Stimulated activated naive CD8-positive, alpha-beta T cell treated with anti-CD3 and anti-CD28 coated beads, Interleukin-15, amount 100 ng/mL, for 72 hours (primary cell): ENCODE data around the gene THSD4.

Source experiments
- ATAC-seq: fragments of 150-1000 bp; cut with Tn5 transposase; 2 replicates; pipeline ENCODE4 v1.10.0; 2021; ENCODE audit warnings: mild to moderate bottlenecking, moderate library complexity
- DNase-seq, 2 donors: peaks; one replicate each; pipeline ENCODE4 v3.0.0; 2021 to 2022
- H3K27ac Mint-ChIP-seq, 2 donors: one replicate each; pipeline ENCODE4 v1.8.0; 2022; ENCODE audit warnings: mild to moderate bottlenecking in 2 of 2, mixed read lengths in 2 of 2, moderate library complexity in 2 of 2
- H3K27me3 Mint-ChIP-seq: one replicate; pipeline ENCODE4 v1.8.0; 2022; ENCODE audit warnings: mixed read lengths
- H3K4me1 Mint-ChIP-seq: one replicate; pipeline ENCODE4 v1.8.0; 2022; ENCODE audit warnings: mild to moderate bottlenecking, mixed read lengths
- H3K4me3 Mint-ChIP-seq, 2 donors: one replicate each; pipeline ENCODE4 v1.8.0; 2022; ENCODE audit warnings: mild to moderate bottlenecking in 2 of 2, mixed read lengths in 2 of 2, moderate library complexity in 1 of 2
- H3K9me3 Mint-ChIP-seq, 2 donors: one replicate each; pipeline ENCODE4 v1.8.0; 2022; ENCODE audit warnings: mixed read lengths in 2 of 2

The THSD4 gene

GRCh38 chr15:71736286-71736947 is 621.1 kb downstream of the THSD4 start:
- Mint-ChIP-seq H3K4me1 (no peaks in the 10 kb centered on the region), H3K27me3 (peaks cover 7% of the 10 kb centered on the region), H3K4me3 (no peak overlapping the region), H3K9me3 (no peaks in the 10 kb centered on the region), H3K27ac (no peak overlapping the region)
- no peak for DNase-seq
- ATAC-seq = no peak

DNA sequence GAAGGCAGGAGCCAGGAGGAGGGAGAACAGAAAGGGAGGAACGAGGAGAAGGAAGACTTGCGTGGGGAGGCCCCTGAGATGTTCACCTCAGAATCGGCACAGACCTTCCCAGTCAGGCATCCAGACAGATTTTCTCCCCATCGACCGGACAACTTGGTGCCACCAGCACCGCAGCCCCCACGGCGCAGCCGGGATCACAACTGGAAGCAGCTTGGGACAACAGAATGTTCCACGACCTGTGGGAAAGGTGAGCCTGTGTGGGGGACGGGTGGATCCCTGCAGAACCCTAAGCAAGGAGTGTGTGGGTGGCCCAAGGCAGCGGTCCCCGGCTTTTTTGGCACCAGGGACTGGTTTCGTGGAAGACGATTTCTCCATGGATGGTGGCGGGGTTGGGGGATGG is 622.5 kb downstream of the THSD4 start:
- Mint-ChIP-seq H3K4me1 (no peaks in the 10 kb centered on the region), H3K27ac (peak overlapping the region in 1 of 2 donors; percentile 3), H3K27me3 (peaks cover 10% of the 10 kb centered on the region), H3K4me3 (no peak overlapping the region), H3K9me3 (no peaks in the 10 kb centered on the region)
- ATAC-seq = no peak
- no peak for DNase-seq

DNA sequence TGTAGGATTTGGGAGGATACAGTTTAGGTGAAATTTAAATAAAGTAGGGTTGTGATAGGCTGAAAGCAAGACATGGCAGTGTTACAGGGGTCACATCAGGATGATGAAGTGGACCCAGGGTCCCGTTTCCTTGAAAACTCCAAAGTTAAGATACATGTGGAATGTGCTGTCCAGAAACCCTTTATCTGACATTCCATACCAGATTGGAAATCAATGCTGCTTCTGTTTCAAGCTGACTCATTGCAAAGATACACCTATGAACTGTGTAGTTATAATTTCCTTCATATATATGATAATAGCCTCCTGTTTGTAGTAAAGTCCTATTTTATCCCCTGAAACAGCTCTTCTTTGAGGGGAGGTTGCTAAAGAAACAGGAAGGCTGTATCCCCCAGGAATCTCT is 624.1 kb downstream of the THSD4 start:
- no peaks in the 10 kb centered on the region for H3K4me1 Mint-ChIP-seq
- ATAC-seq = no peak

DNA sequence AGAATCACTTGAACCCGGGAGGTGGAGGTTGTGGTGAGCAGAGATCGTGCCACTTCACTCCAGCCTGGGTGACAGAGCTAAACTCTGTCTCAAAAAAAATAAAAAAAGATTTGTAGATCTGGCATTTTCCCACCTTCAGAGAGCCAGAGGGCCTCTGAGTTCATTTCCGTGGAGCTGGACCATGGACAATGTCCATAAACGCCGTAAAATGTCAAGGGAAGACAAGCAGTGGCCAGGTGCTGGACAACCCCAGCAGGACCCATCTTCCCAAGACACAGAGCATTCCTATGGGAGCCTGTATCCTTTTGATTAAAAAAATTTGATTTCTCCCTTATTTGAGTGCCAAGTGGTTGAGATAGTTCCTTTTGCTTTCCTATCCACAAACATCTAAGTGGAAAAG is 627.7 kb downstream of the THSD4 start:
- ATAC-seq (no peak), DNase-seq (no peak)
- Mint-ChIP-seq H3K9me3 (no peaks in the 10 kb centered on the region), H3K4me1 (no peaks in the 10 kb centered on the region), H3K27ac (no peak overlapping the region), H3K4me3 (no peak overlapping the region), H3K27me3 (peaks cover 33% of the 10 kb centered on the region)

More for the DNA sequence above, 624.1 kb downstream of the THSD4 start:
- no peaks in the 10 kb centered on the region for H3K9me3 Mint-ChIP-seq
- H3K4me3 Mint-ChIP-seq = no peak overlapping the region
- H3K27me3 Mint-ChIP-seq = peaks cover 13% of the 10 kb centered on the region
- DNase-seq = no peak
- H3K27ac Mint-ChIP-seq = no peak overlapping the region

GRCh38 chr15:71743861-71744382 is 628.7 kb downstream of the THSD4 start:
- DNase-seq = peak; percentile 17 to 25
- Mint-ChIP-seq H3K27me3 (peaks cover 33% of the 10 kb centered on the region), H3K4me3 (no peak overlapping the region), H3K4me1 (no peaks in the 10 kb centered on the region), H3K9me3 (no peaks in the 10 kb centered on the region), H3K27ac (no peak overlapping the region)
- ATAC-seq = no peak

DNA sequence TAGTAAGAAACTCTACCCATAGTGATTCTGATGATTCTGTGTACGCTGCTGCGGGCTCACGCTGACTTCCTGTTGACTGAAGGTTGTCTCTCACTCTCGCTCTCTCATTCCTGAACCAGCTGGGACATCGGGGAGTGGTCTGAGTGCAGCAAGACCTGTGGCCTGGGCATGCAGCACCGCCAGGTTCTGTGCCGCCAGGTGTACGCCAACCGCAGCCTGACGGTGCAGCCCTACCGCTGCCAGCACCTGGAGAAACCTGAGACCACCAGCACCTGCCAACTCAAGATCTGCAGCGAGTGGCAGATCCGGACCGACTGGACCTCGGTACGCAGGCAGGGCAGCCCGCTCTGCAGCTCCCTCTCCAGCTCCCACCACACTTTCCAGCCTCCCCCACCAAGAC is 631.4 kb downstream of the THSD4 start:
- Mint-ChIP-seq H3K4me3 (no peak overlapping the region), H3K27ac (no peak overlapping the region), H3K9me3 (no peaks in the 10 kb centered on the region), H3K4me1 (no peaks in the 10 kb centered on the region), H3K27me3 (peaks cover 41% of the 10 kb centered on the region)
- DNase-seq (no peak), ATAC-seq (no peak)

DNA sequence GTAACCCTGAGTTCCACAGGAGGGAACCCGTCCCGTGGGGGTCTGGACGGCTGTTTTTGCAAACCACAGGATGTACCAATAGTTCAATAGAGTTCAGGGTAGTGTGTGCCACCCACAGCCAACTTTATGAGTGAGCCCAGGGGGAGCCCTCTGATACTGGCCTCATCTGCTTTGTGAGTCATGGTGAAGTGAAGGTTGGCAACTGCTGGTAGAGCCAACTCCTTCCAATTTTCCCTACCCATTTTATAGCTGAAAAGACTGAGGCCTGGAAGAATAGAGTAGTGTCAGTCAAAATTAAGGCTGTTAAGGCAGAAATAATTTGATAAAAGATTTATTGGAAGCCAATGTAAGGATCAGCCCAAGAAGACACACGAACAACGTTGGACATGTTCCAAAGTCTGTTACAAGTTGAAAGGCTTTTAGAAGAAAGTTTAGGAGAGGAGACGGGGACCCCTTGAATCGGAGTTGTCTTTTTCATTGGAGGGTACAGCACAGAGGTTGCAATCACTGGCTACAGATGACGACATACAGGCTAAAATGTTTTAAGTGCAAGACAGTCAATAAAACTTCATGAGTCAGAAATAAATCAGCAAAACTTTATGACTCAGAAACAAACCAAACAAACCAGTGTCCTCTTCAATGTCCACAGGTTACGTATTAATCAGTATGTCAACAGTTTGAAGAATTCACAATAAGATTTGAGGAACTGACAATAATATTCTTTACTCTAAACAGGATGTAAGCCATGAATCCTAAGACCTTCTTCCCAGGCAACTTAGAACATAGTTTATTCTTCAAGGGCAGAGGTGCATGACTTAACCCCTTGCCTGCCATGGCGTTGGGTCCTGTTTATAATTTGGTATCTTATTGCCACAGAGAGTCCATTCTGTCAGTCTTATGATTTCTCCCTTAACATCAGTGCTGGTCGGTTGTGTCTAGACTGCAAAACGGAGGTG is 632.1 kb downstream of the THSD4 start:
- ATAC-seq (no peak), DNase-seq (no peak)
- Mint-ChIP-seq H3K9me3 (no peaks in the 10 kb centered on the region), H3K4me3 (no peak overlapping the region), H3K27ac (no peak overlapping the region), H3K4me1 (no peaks in the 10 kb centered on the region), H3K27me3 (peaks cover 34% of the 10 kb centered on the region)

DNA sequence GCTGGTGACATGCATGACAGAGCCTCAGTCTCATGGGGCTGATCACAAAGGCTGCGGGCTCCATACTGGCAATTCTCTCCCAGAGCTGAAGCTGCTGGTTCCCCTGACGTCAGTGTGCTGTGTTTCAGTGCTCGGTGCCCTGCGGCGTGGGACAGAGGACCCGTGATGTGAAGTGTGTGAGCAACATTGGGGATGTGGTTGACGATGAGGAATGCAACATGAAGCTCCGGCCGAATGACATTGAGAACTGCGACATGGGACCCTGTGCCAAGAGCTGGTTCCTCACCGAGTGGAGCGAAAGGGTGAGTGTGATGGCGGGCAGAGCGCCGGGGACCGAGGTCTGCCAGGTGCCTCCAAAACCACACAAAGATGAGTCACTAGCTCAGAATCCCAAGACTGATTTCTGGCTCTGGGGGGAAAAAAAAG is 633.0 kb downstream of the THSD4 start:
- no peaks in the 10 kb centered on the region for H3K9me3 Mint-ChIP-seq
- H3K27ac Mint-ChIP-seq = no peak overlapping the region

DNA sequence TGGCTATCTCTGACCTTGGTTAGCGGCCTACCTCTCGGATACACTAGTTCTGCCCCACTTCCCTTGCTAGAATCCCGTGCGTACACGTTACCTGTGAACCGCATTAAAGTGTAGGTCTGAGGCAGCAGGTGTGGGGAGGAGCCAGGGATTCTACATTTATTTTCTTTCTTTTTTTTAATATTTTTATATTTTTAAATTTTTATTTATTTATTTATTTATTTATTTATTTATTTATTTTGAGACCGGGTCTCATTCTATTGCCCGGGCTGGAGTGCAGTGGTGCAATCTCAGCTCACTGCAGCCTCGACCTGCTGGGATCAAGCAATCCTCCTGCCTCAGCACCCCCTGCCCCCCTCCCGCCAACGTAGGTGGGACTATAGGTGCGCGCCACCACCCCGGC is 634.2 kb downstream of the THSD4 start:
- no peaks in the 10 kb centered on the region for H3K4me1 Mint-ChIP-seq
- ATAC-seq (no peak), DNase-seq (no peak)
- H3K4me3 Mint-ChIP-seq = no peak overlapping the region
- no peaks in the 10 kb centered on the region for H3K9me3 Mint-ChIP-seq
- peaks cover 26% of the 10 kb centered on the region for H3K27me3 Mint-ChIP-seq
- H3K27ac Mint-ChIP-seq = peak overlapping the region in 1 of 2 donors; percentile 63

More for the DNA sequence above, 633.0 kb downstream of the THSD4 start:
- no peak for ATAC-seq
- Mint-ChIP-seq H3K27me3 (peaks cover 31% of the 10 kb centered on the region), H3K4me3 (no peak overlapping the region), H3K4me1 (no peaks in the 10 kb centered on the region)
- no peak for DNase-seq

DNA sequence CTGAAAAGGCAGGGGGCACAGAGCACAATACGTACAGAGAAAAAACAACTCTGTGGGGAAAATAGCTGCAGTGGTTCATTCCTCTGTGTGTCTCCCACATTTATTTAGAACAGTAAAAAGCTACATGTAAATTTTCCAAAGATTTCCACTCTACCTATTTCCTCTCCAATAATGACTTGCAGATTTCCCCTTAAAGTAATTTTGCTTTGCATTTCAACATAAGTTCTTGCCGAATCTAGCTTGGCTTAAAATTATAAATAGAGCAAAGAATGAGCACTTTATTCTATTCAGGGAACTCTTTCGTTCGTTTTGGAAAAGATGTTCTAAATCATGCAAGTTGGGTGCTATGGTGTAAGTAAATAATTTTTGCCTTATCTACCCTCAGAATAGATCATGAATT is 636.9 kb downstream of the THSD4 start:
- Mint-ChIP-seq H3K9me3 (no peaks in the 10 kb centered on the region), H3K4me1 (no peaks in the 10 kb centered on the region), H3K27ac (no peak overlapping the region), H3K27me3 (peaks cover 8% of the 10 kb centered on the region), H3K4me3 (no peak overlapping the region)
- DNase-seq (no peak), ATAC-seq (no peak)

GRCh38 chr15:71752604-71753289 is 637.5 kb downstream of the THSD4 start:
- DNase-seq (peak in 1 of 2 donors; percentile 14), ATAC-seq (peak; percentile 52)
- Mint-ChIP-seq H3K27me3 (peaks cover 8% of the 10 kb centered on the region), H3K27ac (no peak overlapping the region), H3K4me1 (no peaks in the 10 kb centered on the region), H3K4me3 (no peak overlapping the region), H3K9me3 (no peaks in the 10 kb centered on the region)

DNA sequence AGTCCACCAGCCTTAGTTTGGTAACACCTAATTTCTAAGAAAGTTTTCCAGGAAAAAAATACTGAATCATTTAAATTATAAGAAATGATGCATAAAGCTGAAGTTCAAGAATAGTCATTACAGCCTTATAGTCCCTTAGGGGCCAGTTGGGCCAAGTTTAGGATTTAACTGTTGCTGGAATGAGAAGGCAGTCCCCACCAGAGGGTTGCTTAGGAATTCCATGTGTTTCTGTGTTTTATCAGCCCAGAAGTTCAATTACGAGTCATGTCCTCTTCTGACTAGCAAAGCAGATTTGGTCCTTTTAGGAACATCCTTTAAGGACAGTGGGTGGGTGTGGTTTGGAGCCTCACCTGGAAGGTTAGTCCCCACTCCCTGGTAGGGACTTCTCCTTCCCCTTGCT is 638.1 kb downstream of the THSD4 start:
- DNase-seq (no peak), ATAC-seq (no peak)
- Mint-ChIP-seq H3K27me3 (peaks cover 8% of the 10 kb centered on the region), H3K27ac (no peak overlapping the region), H3K9me3 (no peaks in the 10 kb centered on the region), H3K4me3 (no peak overlapping the region), H3K4me1 (no peaks in the 10 kb centered on the region)

DNA sequence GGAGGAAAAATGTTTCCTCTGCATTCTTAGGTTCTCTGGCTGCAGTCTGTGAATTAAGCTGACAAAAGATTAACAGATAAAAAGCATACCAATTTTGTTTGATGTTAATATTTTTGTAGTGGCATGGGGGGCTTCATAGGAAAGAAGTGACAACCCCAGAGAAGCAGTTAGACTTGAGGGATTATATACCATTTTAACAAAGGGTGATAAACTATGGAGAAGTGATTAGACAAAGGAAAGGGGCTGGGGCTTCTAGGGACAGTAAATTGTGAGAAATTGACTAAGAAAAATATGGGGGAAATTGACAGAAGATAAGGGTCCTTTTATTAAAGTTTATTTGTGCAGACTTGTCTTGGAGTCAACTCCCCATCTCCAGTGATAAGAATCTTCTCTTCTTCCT is 639.4 kb downstream of the THSD4 start:
- Mint-ChIP-seq H3K27ac (no peak overlapping the region), H3K9me3 (no peaks in the 10 kb centered on the region), H3K4me3 (no peak overlapping the region), H3K27me3 (peaks cover 8% of the 10 kb centered on the region), H3K4me1 (no peaks in the 10 kb centered on the region)
- DNase-seq (no peak), ATAC-seq (no peak)

DNA sequence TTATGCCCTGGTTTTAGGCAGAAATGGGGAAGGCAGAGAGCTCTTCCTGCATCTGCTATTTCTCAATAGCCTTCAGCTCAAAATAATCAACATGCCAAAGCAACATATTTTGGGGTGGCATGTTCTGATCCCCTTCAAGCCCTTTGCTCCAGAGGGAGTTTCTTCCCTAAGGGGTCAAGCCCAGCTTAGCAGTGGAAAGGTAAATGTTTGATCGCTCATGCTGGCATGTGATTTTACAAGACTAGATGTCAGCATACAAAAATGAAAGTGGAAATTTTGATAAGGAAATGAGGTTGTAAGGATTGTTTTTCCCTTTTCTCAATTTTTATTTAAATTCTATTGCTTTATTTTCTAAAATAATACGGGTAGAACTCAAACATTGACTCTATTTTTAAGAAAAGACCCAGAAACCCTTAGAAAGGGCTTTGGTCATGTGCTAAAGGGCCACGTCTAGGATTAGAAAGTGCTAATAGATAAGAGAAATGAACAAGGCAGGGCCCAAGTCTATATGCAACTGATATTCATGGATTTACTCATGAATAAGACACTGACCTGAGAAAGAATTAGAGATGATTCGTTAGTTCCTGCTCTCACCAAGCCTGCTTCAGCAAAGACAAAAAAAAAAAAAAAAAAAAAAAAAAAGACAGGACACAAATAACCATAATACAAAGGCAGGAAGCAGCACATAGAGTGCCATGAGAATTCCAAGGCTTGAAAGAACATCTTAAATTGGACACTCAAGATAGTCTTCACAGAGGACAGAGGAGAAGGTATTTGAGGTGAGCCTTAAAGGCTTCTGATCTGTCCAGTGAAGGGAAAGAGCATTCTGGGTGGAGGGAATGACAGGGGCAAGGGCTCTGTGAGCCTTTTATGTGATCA is 640.1 kb downstream of the THSD4 start:
- Mint-ChIP-seq H3K4me3 (no peak overlapping the region), H3K27me3 (peaks cover 5% of the 10 kb centered on the region), H3K4me1 (no peaks in the 10 kb centered on the region), H3K27ac (no peak overlapping the region), H3K9me3 (peaks cover 3 to 4% of the 10 kb centered on the region in 2 donors)
- ATAC-seq (no peak), DNase-seq (no peak)
